Neural cell (in vitro differentiated cells): Measurements from ENCODE around the gene FBLN7.

Experiments
- EP300 ChIP-seq: fragments of 450-650 bp; conservative IDR thresholded peaks from 2 replicates; pipeline ENCODE4 v1.6.1; 2014; ENCODE audit warnings: antibody characterized with exemption, mild to moderate bottlenecking, moderate library complexity; ENCODE audit not compliant: poor library complexity, severe bottlenecking
- EZH2 ChIP-seq: fragments of 200-600, 300-800 bp; shearing (Covaris generic), sonication (generic); IDR thresholded peaks from 2 replicates; pipeline ENCODE4 v1.6.1; 2014; ENCODE audit warnings: antibody characterized with exemption, low read length, borderline replicate concordance, mild to moderate bottlenecking; ENCODE audit not compliant: insufficient read depth, poor library complexity, severe bottlenecking
- MXI1 ChIP-seq: fragments of 450-650 bp; conservative IDR thresholded peaks from 2 replicates; pipeline ENCODE4 v1.6.1; 2014; ENCODE audit warnings: antibody characterized with exemption, mild to moderate bottlenecking; ENCODE audit not compliant: poor library complexity, severe bottlenecking
- POLR2AphosphoS5 ChIP-seq: IDR thresholded peaks from 2 replicates; pipeline ENCODE4 v1.6.1; 2012
- RAD21 ChIP-seq: fragments of 450-650 bp; conservative IDR thresholded peaks from 2 replicates; pipeline ENCODE4 v1.6.1; 2014; ENCODE audit warnings: antibody characterized with exemption, mild to moderate bottlenecking, moderate library complexity
- TAF1 ChIP-seq: IDR thresholded peaks from 2 replicates; pipeline ENCODE4 v1.6.1; 2012; ENCODE audit warnings: low read depth
- TF ChIP-seq, protein P1 (sequence below): fragments of 450-650 bp; IDR thresholded peaks from 2 replicates; pipeline ENCODE4 v1.5.1; 2014; ENCODE audit warnings: antibody characterized with exemption, mild to moderate bottlenecking, moderate library complexity; ENCODE audit not compliant: poor library complexity, severe bottlenecking
- TF ChIP-seq, protein P2 (sequence below): IDR thresholded peaks from 2 replicates; pipeline ENCODE4 v1.6.1; 2012; ENCODE audit warnings: borderline replicate concordance

DNA sequence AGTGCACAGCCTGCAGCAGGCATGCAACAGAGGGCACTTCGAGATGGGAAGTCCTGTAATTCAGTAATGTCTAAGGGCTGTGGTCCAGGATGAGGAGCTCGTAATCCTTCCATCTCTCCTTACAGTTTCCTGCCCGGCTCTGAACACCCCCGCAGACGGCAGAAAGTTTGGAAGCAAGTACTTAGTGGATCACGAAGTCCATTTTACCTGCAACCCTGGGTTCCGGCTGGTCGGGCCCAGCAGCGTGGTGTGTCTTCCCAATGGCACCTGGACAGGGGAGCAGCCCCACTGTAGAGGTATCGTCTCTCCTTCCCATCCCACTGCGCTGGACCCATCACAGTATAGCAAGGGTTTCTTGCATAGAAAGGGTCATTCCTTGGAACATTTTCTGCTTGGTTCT, 26.7 kb downstream of the FBLN7 start:
- TF ChIP-seq, protein P1, sequence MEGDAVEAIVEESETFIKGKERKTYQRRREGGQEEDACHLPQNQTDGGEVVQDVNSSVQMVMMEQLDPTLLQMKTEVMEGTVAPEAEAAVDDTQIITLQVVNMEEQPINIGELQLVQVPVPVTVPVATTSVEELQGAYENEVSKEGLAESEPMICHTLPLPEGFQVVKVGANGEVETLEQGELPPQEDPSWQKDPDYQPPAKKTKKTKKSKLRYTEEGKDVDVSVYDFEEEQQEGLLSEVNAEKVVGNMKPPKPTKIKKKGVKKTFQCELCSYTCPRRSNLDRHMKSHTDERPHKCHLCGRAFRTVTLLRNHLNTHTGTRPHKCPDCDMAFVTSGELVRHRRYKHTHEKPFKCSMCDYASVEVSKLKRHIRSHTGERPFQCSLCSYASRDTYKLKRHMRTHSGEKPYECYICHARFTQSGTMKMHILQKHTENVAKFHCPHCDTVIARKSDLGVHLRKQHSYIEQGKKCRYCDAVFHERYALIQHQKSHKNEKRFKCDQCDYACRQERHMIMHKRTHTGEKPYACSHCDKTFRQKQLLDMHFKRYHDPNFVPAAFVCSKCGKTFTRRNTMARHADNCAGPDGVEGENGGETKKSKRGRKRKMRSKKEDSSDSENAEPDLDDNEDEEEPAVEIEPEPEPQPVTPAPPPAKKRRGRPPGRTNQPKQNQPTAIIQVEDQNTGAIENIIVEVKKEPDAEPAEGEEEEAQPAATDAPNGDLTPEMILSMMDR: no peak
- TF ChIP-seq RAD21 (no peak), EP300 (no peak), POLR2AphosphoS5 (no peak), TAF1 (no peak), EZH2 (no peak), MXI1 (no peak)
- TF ChIP-seq, protein P2, sequence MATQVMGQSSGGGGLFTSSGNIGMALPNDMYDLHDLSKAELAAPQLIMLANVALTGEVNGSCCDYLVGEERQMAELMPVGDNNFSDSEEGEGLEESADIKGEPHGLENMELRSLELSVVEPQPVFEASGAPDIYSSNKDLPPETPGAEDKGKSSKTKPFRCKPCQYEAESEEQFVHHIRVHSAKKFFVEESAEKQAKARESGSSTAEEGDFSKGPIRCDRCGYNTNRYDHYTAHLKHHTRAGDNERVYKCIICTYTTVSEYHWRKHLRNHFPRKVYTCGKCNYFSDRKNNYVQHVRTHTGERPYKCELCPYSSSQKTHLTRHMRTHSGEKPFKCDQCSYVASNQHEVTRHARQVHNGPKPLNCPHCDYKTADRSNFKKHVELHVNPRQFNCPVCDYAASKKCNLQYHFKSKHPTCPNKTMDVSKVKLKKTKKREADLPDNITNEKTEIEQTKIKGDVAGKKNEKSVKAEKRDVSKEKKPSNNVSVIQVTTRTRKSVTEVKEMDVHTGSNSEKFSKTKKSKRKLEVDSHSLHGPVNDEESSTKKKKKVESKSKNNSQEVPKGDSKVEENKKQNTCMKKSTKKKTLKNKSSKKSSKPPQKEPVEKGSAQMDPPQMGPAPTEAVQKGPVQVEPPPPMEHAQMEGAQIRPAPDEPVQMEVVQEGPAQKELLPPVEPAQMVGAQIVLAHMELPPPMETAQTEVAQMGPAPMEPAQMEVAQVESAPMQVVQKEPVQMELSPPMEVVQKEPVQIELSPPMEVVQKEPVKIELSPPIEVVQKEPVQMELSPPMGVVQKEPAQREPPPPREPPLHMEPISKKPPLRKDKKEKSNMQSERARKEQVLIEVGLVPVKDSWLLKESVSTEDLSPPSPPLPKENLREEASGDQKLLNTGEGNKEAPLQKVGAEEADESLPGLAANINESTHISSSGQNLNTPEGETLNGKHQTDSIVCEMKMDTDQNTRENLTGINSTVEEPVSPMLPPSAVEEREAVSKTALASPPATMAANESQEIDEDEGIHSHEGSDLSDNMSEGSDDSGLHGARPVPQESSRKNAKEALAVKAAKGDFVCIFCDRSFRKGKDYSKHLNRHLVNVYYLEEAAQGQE: no peak
